Measurements from ENCODE around the gene ZNF396.

Gene ZNF396

DNA sequence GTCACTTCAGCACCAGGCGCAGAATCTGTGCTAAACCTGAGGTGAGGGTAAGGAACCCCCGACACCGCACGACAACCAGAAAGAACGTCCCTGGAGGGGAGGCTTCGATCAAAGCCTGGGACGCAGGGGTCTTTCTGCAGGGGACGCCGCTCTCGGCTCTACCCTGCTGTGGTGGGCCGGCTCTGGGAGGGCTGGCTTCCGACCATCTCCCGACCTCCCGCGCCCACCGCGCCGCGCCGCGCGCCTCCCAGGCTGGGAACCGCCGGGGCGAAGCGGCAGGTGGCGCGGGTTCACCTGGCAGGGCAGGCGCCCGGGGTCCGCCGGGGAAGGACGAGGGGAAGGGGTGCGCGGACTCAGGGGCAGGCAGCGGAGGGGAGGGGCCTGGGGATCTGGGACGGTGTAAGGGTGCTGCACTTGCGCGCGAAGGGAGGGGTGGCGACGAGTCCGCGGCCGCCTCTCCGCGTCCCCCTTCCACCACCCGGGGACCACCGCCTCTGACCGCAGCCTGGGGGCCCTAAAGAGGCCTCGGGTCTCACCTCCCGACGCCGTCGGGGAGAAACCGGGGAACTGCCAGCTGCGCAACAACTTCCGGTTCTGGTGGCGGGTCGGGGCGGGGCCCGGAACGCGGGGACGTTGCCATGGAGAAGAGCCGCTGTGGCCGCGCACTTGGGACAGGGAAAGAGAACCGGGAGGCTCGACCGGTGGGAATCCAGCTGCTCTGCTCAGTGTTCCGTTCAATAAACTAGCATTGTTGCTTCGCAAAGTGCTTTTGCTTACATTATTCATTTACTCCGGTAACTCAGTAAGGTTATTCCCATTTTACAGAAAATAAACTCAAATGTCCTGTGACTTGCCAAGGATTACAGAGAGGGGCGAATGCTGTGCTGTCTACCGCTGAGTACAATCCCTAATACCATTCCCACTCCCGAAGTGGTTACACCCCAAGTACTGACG is at the start of gene ZNF396:
ZNF396 (minus strand) TSS at position 596 of the 954 bp plus-strand sequence. CDS start 3,045 bp downstream, outside the sequence.
- peak in 1 of 2 experiments; percentile 74 for DNase-seq

DNA sequence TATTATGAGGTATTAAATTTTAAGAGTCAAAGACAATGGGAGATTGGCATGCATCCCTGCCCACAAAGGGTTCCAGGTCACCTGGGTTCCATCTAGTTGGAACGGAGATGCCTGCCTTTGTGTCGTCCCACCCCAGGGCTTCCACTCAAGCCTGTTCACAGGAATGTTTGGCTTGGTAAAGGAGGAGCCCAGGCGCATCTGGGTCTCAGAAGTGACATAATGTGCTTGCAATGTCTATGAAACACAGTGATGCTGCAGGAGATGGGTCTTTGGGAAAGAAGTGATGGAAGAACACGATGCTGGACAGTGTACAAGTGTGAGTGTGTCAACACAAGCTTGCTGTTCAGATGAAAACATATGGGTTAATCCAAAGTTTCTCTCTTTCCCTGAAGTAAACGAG is 49.6 kb upstream of the ZNF396 start:
- no peak for DNase-seq

DNA sequence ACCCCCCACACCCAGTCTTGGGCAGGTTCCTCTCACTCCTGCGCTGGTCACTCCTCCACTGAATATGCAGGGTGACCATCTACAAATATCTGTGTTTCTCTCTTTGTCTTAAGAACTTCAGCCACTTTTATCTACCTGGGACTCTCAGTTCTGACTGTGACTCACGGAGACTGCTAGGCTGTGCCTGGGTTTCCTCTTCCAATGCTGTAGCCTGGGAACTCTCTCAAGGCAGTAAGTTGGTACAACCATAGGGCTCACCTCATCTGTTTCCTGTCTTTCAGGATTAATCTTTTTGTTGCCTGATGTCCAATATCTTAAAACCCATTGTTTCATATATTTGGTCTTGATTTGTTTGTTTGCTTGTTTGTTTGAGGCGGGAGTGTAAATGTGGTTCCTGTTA is 47.2 kb upstream of the ZNF396 start:
- no peak for DNase-seq

DNA sequence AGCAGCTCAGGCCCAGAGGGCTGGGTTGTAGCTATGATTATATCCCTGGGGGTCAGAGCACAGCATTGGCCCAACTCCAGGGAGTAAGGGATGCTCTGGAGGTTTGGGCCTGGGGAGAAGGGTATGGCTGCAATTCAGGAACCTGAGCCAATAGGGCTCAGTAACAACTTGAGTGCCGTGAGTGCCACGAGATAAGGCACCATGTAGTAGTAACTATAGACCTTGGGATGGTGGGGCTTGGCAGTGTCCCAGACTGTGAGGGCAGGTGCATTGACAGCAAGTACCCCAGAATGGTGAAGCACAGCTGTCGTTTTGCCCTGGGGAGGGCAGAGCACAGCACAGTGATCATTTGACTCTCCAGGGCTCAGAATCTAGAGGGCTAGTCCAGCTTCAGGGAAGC is 45.1 kb upstream of the ZNF396 start:
- DNase-seq = no peak

DNA sequence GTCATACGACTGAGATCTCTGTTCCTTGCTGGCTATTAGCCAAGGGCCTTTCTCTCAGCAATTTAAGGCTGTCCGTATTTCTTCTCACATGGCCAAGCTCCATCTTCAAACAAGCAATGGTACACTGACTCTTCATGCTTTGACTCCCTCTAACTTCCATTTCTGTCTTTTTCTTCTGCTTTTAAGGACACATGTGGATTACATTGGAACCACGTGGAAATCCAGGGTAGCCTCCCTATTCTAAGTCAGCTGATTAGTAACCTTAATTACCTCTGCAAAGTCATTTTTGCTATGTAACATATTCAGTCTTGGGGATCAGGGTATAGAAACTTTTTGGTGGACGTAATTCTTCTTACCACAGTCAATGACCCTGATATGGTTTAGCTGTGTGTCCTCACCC is 41.5 kb upstream of the ZNF396 start:
- DNase-seq = no peak

DNA sequence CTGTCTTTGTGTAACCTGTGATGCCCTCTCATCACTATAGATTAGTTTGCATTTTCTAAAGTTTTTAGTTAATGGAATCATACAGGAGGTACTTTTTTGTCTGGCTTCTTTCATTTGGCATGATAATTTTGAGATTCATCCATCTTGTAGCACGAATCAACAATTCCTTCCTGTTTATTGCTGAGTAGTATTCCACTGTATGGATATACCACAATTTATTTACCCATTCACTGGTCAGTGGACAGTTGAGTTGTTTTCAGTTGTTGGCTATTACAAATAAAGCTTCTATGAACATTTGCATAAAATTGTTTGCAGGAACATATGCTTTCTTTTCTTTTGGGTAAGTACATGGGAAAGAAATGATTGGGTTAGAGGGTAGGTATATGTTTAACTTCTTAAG is 40.1 kb upstream of the ZNF396 start:
- no peak for DNase-seq

DNA sequence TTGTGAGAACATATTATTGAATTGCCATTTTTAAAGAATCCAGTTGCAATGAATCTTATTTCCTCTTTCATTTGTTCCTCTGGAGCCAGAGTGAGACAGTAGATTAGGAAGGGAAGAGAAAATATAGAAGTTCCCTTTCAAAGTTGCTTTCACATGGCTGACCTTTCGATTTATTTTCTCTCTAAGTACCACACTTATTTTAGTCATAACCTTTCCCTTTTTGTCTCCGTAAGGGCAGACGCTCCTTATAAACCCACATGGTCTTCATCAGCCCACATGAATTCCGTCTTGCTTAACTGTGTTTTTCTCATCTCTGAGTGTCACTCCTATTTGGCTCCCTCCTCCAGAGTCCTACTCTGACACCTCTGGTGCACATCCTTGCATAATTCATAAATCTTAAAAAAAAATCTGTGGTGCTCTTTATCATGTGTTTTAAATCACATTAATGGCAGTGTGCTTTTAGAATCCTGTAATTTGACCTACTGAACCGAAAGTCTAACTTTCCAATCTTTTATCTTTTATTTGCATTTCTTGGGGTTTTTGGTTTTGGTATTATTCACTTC is 38.5 kb upstream of the ZNF396 start:
- DNase-seq = no peak

DNA sequence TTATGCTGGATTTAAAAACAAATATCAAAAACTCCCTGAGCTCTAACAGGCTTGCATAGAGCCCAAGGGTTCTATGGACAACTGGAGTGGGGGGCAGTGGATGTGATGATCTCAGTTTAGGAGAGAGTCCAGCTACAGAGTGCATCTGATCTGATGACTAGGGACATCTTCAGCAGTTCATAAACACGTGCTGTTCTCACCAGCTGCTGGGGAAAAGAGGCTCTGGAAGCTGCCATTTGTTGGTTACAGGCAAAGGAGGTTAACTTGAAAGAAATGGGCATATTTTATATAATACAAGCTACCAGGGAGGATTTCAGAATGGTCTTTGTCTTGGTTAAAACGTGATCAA is 36.0 kb upstream of the ZNF396 start:
- DNase-seq = no peak

DNA sequence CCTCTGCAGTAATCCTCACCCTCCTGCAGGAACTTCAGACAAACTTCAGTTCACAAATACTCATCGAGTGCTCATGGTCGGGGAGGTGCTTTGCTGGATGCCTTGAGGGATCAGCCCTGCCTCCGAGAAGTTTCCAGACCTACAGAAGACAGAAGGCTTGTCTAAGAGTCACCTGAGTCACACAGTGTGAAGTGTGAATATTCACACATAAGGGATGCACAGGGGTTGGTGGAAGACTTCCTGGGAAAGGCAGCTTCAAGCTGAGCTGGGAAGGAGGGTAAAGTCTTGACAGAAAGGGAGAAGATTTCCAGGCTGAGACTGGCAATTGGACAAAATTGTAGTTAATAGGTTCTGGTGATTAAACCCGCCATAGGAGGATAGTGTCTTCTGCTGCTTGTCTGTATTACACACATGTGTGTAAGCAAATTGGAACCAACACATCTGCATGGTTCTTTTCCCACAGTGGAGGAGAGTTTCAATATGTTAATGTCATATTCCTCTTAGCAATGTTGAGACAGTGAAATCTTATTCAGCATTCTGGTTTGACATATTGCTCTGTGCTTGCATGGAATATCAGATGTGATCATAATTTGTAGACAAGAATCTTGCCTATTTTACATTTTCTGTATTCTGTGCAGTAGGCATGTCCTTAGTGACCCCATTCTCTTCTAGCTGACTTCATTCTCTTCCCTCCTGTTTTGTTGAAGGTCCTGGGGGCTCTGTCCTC is 34.7 kb upstream of the ZNF396 start:
- no peak for DNase-seq

DNA sequence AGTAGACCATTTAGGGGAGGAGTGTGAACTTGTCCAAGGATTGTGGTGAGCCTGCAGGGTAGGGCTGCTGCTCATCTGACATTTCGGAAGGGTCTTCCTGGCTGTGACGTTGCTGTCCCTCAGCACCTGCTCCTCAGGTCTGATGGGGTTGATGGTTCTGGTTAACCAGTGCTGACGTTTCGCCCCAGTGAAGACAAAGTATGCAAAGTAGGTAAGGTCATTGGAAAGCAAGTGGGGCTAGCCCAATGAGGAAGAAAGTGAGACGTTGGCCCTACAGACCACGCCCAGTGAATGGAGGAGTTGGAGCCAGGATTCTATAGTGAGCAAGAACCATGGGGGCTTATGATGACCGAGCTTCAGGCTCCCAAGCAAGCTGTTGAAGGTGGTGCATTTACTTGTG is 33.4 kb upstream of the ZNF396 start:
- no peak for DNase-seq

DNA sequence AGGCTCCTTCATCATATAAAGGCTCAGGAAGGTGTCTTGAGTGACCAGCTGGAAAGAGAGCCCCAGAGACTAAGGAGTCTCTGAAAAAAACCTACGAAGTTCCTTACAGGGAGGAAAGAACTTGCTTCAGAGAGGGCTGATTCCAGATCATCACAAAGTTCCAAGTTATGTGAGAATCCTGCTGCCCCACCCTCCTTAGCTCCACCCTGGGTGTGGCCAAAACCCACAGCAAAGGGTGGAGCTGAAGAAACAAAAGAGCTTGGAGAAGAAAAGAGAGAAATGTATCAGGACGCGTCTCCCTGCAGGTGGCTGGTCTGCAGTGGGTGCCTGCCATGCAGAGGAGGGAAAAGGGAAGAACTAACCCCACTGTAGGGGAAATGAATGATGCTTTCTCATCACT is 32.8 kb upstream of the ZNF396 start:
- no peak for DNase-seq

DNA sequence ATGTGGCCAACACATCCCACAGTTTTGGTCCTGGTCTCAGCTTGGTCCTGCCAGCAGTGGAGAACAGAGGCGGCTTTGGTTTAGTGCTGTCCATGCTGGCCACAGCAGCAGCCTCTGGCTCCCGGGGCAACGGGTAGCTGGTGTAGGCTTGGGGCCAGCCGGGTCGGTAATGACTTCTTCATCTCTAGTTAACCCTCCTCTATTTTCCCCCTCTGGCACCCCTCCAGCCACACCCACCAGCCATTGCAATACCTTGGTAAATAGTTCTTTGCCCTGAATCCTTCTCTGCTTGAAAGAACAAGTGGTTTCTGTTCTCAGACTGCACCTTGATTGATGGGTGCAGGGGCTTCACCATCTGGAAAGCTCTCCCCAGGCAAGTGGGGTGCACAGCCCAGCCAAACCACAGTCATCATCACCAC is 31.7 kb upstream of the ZNF396 start:
- no peak for DNase-seq

DNA sequence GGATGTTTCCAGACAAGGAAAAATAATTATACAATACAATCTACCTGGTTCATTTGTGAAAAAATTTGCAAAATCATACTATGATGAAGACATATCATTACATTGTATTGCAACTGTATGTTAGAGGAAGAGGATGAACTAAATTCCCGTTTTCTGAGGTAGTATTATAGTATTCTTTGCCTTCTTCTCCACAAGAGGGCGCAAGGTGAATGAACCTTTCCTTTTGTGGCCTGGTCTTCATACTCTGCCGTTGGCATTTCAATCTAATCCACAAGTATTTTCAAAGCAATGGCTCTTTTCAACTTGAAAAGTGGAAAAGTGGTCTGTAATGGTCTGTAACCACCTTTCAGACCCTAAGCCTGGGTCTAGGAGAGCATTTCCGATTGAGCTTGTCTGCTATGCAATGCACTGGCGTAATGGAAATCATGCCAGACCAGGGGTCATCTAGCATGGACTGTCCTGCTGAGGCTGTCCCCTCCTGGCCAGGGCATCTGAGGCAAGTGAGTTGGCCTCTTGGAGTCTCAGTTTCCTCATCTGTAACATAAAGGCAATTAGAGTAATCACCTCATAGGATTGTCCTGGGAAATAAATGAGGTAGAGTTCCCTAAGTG is 30.8 kb upstream of the ZNF396 start:
- peak; percentile 40 to 68 for DNase-seq

DNA sequence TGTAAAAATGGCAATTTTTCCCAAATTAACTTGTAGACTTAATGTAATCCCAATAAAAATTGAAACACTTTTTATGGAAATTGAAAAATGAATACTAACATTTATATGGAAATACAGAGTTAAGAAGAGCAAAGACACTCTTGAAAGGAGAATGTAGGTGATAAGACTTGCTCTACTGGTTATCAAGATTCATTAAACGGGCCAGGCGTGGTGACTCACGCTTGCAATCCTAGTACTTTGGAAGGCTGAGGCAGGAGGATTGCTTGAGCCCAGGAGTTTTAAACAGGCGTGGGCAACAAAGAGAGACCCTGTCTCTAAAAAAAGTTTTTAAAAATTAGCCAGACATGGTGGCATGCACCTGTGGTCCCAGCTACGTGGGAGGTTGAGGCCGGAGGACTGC is 29.5 kb upstream of the ZNF396 start:
- DNase-seq = no peak

DNA sequence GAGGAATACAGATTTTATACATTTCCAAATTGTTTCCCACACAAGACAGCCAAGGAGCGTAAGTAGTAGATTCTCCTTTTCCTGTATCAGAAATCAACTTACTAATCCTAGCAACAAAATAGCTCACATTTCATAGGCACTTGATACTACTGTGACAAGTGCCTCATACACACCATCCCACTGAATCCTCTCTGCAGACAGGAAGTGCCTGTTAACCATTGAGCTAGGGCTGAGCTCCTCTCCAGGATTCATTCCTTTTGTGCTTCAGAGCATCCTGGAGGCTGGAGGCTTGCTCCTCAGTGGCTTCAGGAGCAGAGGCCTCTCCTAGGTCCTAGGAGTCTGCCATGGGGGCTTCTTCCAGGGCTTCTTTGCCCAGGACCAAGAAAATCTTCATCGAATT is 20.8 kb upstream of the ZNF396 start:
- DNase-seq = no peak

DNA sequence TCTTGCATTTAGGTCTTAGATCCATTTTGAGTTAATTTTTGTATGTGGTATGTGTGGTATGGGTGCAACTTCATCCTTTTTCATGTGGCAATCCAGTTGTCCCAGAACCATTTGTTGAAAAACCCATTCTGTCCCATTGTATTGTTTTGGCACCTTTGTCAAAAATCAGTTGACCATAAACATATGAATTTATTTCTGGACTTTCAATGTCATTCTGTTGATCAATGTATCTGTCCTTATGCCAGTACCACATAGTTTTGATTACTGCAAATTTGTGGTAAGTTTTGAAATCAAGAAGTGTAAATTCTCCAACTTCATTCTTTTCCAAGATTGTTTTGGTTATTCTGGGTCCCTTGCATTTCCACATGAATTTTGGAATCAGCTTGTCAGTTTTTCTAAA is 16.6 kb upstream of the ZNF396 start:
- no peak for DNase-seq

DNA sequence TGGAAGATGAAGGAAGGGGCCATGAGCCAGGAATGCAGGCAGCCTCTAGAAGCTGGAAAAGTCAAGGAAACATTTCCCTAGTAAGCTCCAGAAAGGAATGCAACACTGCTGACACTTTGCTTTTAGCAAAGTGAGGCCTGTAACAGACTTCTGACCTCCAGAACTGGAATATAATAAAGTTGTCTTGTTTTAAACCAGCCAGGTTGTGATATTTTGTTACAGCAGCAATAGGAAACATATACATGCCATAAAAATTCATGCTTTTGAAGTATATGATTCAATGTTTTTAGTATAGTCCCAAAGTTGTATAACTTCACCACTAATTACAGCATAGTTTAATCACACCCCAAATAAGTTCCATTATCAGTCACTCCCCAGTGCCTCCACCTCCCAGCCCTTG is 15.2 kb upstream of the ZNF396 start:
- DNase-seq = no peak

DNA sequence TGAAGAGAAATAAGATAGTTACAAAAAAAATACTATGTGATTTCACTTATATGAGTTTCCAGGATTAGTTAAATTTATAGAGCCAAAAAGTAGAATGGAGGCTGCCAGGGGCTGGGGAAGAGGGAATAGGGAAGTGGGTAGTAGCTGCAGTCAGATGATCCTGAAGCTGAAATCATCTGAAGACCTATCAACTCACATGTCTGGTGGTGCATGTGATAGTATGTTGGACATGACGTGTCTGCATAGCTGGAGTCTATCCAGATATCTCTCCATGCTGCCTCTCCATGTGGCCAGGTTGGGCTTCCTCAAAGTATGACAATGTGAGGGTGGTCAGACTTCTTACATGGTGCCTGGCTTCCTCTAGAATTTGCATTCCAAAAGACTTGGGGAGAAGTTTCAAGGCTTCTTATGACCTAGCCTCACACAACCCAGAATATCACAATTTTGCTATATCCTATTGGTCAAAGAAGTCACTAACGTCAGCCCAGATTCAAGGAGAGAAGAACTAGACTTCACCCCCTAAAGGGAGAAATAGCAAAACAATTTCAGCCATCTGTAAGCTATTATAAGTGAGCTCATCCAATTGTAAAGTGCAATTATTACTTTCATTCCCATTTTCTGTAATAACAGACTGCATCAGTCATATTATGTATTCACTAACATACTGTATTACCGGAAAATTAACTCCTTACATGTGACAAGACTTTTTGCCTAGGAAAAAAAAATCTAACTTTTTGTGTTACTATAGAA is 14.0 kb upstream of the ZNF396 start:
- DNase-seq = no peak

DNA sequence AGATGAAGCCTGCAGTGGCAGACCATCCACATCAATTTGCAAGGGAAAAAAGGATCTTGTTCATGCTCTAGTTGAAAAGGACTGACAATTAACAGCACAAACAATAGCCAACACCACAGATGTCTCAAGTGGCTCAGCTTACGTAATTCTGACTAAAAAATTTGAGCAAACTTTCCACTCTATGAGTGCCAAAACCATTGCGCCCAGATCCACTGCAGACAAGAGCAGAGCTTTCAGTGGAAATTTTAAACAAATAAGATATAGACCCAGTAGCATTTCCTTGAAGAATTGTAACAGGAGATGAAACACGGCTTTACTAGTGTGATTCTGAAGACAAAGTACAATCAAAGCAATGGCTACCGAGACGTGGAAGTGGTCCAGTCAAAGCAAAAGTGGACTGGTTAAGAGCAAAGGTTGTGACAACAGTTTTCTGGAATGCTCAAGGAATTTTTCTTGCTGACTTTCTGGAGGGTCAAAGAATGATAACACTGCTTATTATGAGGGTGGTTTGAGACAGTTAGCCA is 12.0 kb upstream of the ZNF396 start:
- no peak for DNase-seq

DNA sequence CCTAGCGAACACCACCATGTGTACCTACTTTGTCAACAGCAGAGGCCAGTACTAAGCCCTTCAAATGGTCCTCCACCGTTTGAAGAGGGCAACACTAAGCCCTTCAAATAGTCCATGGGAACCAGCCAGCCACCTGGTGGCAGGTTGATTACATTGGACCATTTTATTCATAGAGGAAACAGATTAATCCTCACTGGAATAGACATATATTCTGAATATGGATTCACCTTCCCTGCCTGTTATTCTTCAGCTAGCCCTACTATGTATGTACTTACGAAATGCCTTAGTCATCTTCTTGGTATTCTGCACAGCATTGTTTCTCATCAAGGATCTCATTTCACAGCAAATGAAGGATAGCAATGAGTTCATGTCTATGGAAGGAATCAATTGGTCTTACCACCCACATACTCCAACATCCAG is 10.0 kb upstream of the ZNF396 start:
- DNase-seq = peak; percentile 60 to 68

DNA sequence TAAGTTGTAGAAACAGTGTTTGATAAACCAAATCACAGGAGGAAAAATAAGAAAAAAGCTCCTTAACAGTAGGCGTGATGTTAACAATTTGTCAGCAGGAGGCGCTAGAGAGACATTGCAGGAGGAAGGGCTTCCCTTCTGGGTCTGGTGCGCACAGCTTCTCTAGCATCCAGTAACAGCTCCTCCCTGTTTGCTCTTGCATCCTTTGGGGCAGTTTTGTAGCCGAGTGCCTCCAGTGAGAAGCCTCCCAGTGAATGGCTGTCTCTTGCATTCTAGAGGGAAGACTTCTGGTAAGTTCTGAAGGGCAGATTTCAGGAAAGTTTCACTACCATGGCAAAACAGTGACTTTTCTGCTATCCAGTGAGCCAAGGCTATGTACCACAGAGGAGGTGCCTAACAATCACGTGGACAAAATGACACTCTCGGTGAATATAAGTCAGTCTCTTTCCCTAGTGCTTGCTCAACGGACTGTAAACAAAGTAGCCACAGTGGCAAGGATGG is 9.5 kb upstream of the ZNF396 start:
- DNase-seq = peak; percentile 39 to 68

DNA sequence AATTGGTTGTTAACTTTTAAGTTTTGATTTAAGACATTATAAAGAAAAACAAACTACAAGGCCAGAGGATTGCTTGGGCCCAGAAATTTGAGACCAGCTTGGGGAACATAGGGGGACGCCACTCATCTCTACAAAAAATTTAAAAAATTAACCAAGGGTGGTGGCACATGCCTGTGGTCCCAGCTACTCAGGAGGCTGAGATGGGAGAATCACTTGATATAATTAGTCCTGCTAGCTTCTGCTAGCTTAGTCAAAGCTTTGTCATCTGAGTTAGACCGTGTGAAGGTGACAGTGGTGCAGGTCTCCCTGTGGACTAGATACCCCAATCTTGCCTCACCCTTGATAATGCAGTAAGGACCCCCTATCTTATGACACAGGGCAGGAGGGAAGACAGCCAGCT is 6.0 kb upstream of the ZNF396 start:
- no peak for DNase-seq

Measured in NCI-H524 (cell line).